HepG2 (cell line): ENCODE measurements around the gene MED9. TPM values are rescaled to one million over a fixed set of nuclear protein-coding genes. Genes with fewer than 3 reads are reported as not detected.

Experiments
- DMTF1 ChIP-seq: sonication (generic); formaldehyde crosslinking; IDR thresholded peaks from 2 replicates; pipeline ENCODE4 v1.4.0; 2020; ENCODE audit warnings: mild to moderate bottlenecking, missing genetic modification reagents
- DNMT1 ChIP-seq: sonication (generic); formaldehyde crosslinking; IDR thresholded peaks from 2 replicates; pipeline ENCODE4 v1.5.1; 2020; ENCODE audit warnings: mild to moderate bottlenecking, missing genetic modification reagents
- MXD4 ChIP-seq: IDR thresholded peaks from 2 replicates; pipeline ENCODE4 v1.6.1; 2016; ENCODE audit warnings: mild to moderate bottlenecking, missing biosample characterization, missing genetic modification reagents
- NFIB ChIP-seq: sonication (generic); formaldehyde crosslinking; IDR thresholded peaks from 2 replicates; pipeline ENCODE4 v1.9.0; 2021; ENCODE audit warnings: missing genetic modification reagents, mild to moderate bottlenecking, borderline replicate concordance
- NR0B2 ChIP-seq: sonication (generic); formaldehyde crosslinking; IDR thresholded peaks from 2 replicates; pipeline ENCODE4 v1.4.0; 2020; ENCODE audit warnings: mild to moderate bottlenecking, missing genetic modification reagents
- REST ChIP-seq, 2 experiments: IDR thresholded peaks; 2 replicates each; pipeline ENCODE4 v1.6.1; 2011 to 2012; ENCODE audit warnings: low read length in 2 of 2, borderline replicate concordance in 1 of 2, low read depth in 1 of 2, mild to moderate bottlenecking in 1 of 2, moderate library complexity in 1 of 2
- ZHX2 ChIP-seq, 2 experiments: sonication (generic) in 1 of 2; formaldehyde crosslinking in 1 of 2; IDR thresholded peaks; 2 replicates each; pipeline versions ENCODE4 v1.6.1 to v1.9.0; 2014 to 2022; ENCODE audit warnings: antibody characterized with exemption in 1 of 2, borderline replicate concordance in 1 of 2, inconsistent platforms in 1 of 2, low read depth in 1 of 2, missing genetic modification reagents in 1 of 2
- ZNF225 ChIP-seq: sonication (generic); formaldehyde crosslinking; IDR thresholded peaks from 2 replicates; pipeline ENCODE4 v1.4.0; 2020; ENCODE audit warnings: mild to moderate bottlenecking, missing genetic modification reagents
- ZNF503 ChIP-seq: sonication (generic); formaldehyde crosslinking; IDR thresholded peaks from 2 replicates; pipeline ENCODE4 v1.4.0; 2020; ENCODE audit warnings: missing genetic modification reagents
- ZNF563 ChIP-seq: sonication (generic); formaldehyde crosslinking; IDR thresholded peaks from 2 replicates; pipeline ENCODE4 v1.8.0; 2022; ENCODE audit warnings: mild to moderate bottlenecking, moderate library complexity, missing genetic modification reagents
- ZNF567 ChIP-seq: sonication (generic); formaldehyde crosslinking; IDR thresholded peaks from 2 replicates; pipeline ENCODE4 v1.8.1; 2023; ENCODE audit warnings: mild to moderate bottlenecking, missing genetic modification reagents, borderline replicate concordance
- polyA plus RNA-seq, 8 experiments: library from polyadenylated mRNA; depleted of rRNA in 3 of 8; stranded (reverse) in 7 of 8; unstranded in 1 of 8; fragments of >200 nt; fragmentation: Illumina TruSeq in 4 of 8; extraction: Trizol in 4 of 8; gene quantifications; 2 replicates each; pipeline versions ENCODE4 v1.2.1 to v1.2.3, GENCODE V29; 2011 to 2016; ENCODE audit warnings: low read depth in 4 of 8, missing spikeins in 1 of 8, mixed read lengths in 1 of 8; ENCODE audit not compliant: insufficient read depth in 1 of 8
- total RNA-seq, 5 experiments: library from RNA; depleted of rRNA; stranded (reverse); fragments of >200 nt; fragmentation: Illumina TruSeq; extraction: Trizol; gene quantifications; 2 replicates each; pipeline ENCODE4 v1.2.3, GENCODE V29; 2016; ENCODE audit warnings: low read depth in 1 of 5

MED9 gene
- total and polyA plus RNA-seq, 2 of the 13 experiments (the other 11 are each of a cell fraction or from before 2014, with no cell fraction given), result 11.9 to 15.1 TPM

GRCh38 chr17:17538417-17539391 is 61.9 kb downstream of the MED9 start (continued):
- TF ChIP-seq ZHX2 (IDR thresholded peaks at IDR 0.05; ENCODE audit: low read depth) (no peak), ZHX2 (CRISPR knock-in tag; IDR thresholded peaks at IDR 0.05; ENCODE audit: borderline replicate concordance) (no peak), ZNF563 (CRISPR knock-in tag) (no peak), ZNF503 (CRISPR knock-in tag) (peak; percentile 93), DNMT1 (CRISPR knock-in tag) (no peak), NR0B2 (CRISPR knock-in tag) (no peak), MXD4 (peak; percentile 65; the same call in 1 of the 2 replicates), NFIB (CRISPR knock-in tag) (no peak), ZNF567 (CRISPR knock-in tag) (no peak), ZNF225 (no peak), REST (IDR thresholded peaks at IDR 0.05; ENCODE audit: borderline replicate concordance in 1 of 2, low read depth in 1 of 2, low read length in 2 of 2) (0 out of 4 replicates have a peak, but pooled peaks of 1 of the 2 experiments have one; percentile 38), DMTF1 (no peak)
